H54 (cell line): ENCODE data around the gene GET4.
"Not testable (repeated sequence)": the region's sequence is repeated elsewhere in the genome, so short reads cannot be mapped to it uniquely, and the experiment has no call there.

Experiments
- DNase-seq: peaks from one replicate; pipeline ENCODE4 v3.0.0; 2011; ENCODE audit warnings: low spot score, mixed read lengths; ENCODE audit not compliant: insufficient read length
- FAIRE-seq: peaks from 3 replicates; lab custom pipeline; 2011; peaks lifted over from hg19 to GRCh38; lab: Jason Lieb, UNC
- POLR2A ChIP-seq: IDR thresholded peaks from 2 replicates; pipeline ENCODE4 v1.6.1; 2011; ENCODE audit warnings: low read depth, mild to moderate bottlenecking, low read length

The GET4 gene

DNA sequence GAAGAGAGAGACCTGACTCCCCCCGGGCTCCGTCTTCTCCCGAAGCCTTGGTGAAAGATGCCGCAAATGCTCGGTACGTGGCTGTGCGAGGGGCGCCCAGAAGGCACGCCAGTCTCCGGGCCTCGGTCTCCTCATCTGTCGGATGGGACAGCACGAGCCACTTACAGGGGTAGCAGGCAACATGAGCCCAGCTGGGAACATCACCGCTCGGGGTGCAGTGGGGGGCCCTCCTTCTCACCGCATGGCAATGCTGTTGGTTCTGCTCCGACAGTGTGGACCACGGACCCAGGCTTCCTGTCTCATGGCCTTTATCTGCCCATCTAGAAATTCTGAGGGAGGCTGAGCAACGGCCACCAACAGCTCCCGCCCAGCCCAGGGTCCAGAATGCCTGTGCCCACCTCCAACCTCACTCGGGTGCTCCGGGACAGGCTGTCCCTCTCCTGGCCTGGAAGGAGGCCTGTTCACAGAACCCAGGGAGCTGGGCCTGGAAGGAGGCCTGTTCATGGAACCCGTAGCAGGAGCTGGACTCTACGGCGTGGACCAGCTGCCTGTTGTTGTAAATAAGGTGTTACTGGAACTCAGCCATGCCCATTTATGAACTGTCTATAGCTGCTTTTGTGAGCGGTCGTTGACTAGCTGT, 62.3 kb downstream of the GET4 start:
- FAIRE-seq (no peak), DNase-seq (no peak)
- no peak for TF ChIP-seq POLR2A

DNA sequence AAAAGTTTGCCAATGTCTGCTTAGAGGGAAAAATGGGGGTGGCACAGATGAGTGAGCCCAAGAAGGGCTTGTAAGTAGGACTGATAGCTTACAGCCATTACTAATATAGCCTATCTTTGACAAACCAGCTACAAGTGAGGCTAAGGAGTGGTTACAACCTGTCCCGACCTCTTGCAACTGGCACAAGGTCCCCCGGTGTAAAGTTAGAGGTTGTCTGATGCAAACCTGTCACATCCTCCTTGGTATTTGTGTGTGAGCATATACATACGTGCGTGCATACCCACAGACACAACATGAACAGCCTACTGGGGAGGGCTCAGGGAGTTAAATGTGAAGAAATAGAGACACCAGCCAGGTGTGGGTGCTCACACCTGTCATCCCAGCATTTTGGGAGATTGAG, 63.5 kb downstream of the GET4 start:
- DNase-seq (no peak), FAIRE-seq (no peak)
- TF ChIP-seq POLR2A = no peak

DNA sequence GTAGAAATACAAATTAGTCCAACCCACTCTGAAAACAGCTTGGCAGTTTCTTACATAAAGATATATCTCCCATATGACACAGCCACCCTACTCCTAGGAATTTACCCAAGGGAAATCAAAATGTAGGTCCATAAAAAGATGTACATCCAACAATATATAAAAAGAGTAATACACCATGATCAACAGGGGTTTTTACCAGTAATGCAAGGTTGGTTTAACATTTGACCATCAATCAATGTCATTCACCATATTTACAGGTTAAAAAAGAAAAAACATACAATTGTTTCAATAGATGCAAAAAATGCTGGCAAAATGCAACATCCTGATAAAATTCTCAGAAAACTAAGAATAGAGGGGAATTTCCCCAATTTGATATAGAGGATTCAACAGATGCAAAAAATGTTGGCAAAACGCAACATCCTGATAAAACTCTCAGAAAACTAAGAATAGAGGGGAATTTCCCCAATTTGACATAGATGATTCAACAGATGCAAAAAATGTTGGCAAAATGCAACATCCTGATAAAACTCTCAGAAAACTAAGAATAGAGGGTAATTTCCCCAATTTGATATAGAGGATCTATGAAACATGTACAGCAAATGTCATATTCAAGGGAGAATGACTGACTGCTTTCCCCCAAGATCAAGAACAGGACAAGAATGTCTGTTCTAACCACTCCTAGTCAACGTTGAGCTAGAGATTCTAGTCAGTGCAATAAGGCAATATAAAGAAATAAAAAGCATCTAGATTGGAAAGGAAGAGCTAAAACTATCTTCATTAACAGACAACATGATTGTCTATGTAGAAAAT, 64.5 kb downstream of the GET4 start:
- no peak for TF ChIP-seq POLR2A
- FAIRE-seq (no peak), DNase-seq (no peak)

DNA sequence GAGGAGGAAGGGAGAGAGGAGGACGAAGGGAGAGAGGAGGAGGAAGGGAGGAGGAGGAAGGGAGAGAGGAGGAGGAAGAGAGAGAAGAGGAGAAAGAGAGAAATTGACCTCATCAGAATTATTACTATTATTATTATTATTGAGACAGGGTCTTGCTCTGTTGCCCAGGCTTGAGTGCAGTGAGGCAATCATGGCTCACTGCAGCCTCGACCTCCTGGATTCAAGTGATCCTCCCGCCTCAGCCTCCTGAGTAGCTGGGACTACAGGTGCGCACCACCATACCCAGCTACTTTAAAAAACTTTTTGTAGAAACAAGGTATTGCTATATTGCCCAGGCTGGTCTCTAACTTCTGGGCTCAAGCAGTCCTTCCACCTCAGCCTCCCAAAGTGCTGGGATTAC, 67.4 kb downstream of the GET4 start:
- FAIRE-seq, DNase-seq: not testable (repeated sequence)

DNA sequence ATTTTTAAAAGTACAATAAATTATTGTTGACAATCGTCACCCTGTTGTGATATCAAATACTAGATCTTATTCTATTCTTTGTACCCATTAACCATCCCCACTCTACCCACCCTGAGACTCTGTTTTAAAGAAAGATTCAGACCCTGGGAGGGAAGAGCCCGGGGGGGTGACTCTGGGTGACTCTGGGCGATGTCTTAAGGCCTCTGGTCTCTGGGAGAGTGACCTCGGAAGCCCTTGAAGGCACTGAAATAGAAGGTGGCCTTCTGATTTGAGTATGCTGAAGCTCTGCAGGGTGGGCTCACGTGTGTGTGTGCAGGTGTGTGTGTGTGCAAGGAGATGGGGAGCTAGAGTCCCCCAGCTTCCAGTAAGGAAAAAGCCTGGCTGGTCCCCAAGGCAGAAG, 68.4 kb downstream of the GET4 start:
- DNase-seq (no peak), FAIRE-seq (no peak)
- no peak for TF ChIP-seq POLR2A

DNA sequence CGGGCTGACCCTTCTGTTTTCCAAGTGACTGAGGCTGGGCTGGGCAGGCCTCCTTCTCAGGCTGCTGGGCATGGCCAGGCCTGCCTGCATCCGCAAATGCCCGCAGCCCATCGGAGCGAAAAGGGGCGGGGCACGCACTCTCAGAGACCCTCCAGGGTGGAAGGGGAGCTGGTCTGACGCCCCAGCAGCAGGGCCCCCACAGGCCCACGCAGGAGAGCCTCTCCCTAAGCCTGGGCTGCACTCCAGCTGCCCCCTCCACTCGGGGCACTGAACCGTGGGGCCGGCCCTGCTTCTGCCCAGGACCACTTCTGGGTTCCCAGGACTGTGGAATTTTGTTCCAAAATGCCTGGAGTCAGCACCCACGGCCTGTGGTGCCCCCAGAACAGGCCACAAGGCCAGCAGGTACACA, 68.8 kb downstream of the GET4 start:
- FAIRE-seq = no peak
- DNase-seq = no peak
- TF ChIP-seq POLR2A = no peak

DNA sequence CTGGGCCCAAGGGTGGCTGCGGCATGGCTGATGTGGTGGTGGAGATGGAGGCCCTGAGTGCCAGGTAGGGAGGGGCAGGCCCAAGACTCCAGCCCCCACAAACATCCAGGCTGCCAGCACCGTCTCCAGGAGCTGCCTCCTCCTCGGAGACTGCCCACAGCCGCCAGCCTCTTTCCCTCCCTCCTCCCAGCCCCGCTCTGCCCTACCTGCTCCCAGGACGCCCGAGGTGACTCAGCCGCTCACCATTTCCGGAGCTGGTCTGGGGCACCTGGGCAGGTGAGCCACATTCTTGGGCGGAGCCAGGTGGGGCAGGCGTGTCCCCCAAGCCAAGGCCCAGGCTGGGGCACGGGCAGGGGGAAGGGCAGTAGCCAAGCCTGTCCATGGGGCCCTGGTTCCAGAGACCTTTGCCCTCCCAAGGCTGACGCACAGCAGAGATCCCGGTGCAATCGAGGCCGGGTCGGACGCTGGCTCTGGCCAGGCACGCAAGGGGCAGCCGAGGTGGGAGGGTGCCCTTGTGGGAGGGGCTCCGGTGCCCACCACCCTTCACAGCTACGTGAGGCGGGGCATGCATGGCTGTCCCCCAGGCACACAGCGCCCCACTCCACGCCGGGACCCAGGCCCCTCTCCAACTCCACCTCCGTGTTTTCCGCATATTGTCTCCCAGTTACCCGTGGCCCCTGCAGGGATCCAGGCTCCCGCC, 69.4 kb downstream of the GET4 start:
- FAIRE-seq (no peak), DNase-seq (no peak)
- TF ChIP-seq POLR2A = no peak
